HG03442 (cell line): Measurements from ENCODE around the gene KIAA0825.

ENCODE experiments used
- ATAC-seq: cut with Tn5 transposase; IDR thresholded peaks from one replicate; pipeline ENCODE4 v1.9.1; 2021; ENCODE audit warnings: mild to moderate bottlenecking, moderate library complexity; ENCODE audit not compliant: unreplicated experiment

The KIAA0825 gene

GRCh38 chr5:94250985-94251384, 367.4 kb downstream of the KIAA0825 start:
- no peak for ATAC-seq

DNA sequence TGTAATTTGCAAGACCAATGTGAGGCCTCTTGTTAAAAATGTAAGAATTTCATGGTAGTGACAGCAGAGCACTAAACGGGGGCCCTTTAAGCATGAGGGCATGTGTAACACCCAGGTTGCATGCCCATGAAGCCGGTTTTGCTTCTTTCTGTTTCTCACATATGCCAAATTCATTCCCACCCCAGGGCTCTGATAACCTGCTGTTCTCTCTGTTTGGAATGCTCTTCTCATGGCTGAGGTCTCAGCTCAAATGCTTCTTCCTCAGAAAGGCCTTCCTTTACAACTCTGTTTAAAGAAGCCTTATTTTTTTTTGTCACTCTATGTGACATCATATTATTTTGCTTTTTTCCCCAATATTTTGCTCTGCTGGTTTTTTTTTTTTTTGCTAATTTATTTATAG, 369.0 kb downstream of the KIAA0825 start:
- ATAC-seq: no peak

- no peak for ATAC-seq
Measured at GRCh38 chr5:94248175-94248875, 370.1 kb downstream of the KIAA0825 start.

DNA sequence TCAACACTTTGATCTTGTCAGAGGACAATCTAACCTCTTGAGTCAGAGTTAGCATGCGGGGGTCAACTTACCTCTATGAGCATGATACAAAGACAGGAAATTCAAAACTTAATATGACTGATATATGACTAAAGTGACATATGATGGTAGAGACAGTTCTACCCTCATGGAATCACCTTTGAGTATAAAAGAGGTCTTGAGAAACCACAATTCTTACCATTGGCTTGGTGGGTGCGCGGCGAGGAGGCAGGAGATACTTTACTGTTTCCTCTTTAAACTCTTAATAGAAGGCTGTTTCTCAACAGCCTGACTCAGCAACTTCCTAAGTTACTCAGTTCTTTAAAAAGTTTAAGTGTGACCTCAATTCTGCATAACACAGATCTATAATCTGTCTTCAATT, 372.8 kb downstream of the KIAA0825 start:
- ATAC-seq: no peak

DNA sequence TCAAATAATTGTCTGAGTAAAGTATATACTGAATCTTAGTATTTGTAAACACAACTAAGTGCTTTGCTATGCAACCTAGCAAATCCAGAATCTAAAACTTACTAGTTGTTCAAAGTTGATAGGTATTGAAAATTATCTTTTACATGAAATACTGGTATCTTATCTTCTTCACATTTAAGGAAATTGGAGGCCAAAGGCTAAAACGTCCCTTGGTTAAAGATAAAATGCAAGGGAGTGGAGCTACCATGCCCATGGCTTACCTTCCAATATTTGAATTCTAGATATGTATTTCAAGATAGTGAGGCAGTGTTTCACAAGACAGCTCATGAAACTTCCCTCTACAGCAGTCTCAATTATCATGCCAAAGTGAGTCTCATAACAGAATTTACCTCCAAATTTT, 373.5 kb downstream of the KIAA0825 start:
- no peak for ATAC-seq

- no peak for ATAC-seq
Measured at GRCh38 chr5:94243612-94244011, 374.8 kb downstream of the KIAA0825 start.

- no peak for ATAC-seq
Measured at GRCh38 chr5:94240993-94241651, 377.3 kb downstream of the KIAA0825 start.

- ATAC-seq: no peak
Measured at GRCh38 chr5:94240596-94240992, 377.8 kb downstream of the KIAA0825 start.

GRCh38 chr5:94240134-94240533, 378.3 kb downstream of the KIAA0825 start:
- no peak for ATAC-seq

DNA sequence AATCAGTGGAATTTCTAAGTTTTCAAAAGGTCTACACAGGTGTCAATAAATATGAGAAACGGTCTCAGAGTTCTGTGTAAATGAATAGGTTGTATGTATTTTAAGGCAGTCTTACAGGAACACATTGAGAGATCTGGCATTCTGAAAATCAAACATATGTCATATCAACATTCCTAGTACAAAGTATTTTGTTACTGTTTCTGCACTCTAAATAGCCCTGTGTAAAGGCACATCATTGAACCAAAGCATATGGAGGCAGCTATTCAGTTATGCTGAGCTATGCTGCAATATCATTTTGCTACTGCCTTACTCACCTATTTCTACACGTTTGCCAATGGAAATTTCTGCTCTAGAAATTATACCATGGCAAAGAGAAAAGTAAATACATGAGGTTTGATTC, 379.1 kb downstream of the KIAA0825 start:
- no peak for ATAC-seq

- no peak for ATAC-seq
Measured at GRCh38 chr5:94234987-94235386, 383.4 kb downstream of the KIAA0825 start.

- no peak for ATAC-seq
Measured at GRCh38 chr5:94228791-94229190, 389.6 kb downstream of the KIAA0825 start.

DNA sequence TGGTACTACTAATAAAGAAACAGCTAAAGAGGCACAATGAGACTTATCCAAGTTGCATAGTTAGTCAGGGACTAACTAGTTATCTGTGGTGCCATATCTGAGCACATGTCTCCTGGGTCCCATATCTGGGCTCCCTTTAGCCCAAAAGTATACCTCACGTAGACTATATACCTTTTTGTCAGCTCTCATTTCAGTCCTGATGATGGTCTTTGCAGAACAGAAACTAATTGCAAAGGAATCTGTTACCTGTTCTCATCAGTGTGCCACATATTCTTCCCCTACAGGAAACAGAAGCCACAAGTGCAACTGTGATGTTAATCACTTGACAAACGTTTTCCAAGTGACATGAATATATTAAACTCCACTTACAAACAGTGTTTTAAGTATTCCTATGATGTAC, 395.2 kb downstream of the KIAA0825 start:
- no peak for ATAC-seq

- no peak for ATAC-seq
Measured at GRCh38 chr5:94218374-94218773, 400.0 kb downstream of the KIAA0825 start.

- no peak for ATAC-seq
Measured at GRCh38 chr5:94217745-94218144, 400.7 kb downstream of the KIAA0825 start.

DNA sequence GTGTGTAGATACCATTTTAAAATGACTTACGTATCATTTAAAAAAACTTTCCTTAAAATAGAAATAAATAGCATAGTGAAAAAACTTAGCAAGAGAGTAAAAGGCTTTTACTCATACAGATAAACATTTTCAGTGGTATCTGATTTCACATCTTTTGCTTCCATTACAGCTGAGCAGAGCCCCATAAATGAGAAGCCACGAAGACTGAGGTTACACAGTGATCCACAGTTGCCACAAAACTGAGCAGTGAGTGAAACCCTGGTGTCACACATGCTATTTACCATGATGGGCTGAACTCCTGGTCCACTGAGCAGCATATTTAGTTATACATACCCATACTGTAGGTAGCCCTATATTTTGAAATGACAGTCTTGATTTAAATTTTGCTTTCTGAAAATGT, 401.2 kb downstream of the KIAA0825 start:
- no peak for ATAC-seq

GRCh38 chr5:94212476-94212875, 405.9 kb downstream of the KIAA0825 start:
- no peak for ATAC-seq

DNA sequence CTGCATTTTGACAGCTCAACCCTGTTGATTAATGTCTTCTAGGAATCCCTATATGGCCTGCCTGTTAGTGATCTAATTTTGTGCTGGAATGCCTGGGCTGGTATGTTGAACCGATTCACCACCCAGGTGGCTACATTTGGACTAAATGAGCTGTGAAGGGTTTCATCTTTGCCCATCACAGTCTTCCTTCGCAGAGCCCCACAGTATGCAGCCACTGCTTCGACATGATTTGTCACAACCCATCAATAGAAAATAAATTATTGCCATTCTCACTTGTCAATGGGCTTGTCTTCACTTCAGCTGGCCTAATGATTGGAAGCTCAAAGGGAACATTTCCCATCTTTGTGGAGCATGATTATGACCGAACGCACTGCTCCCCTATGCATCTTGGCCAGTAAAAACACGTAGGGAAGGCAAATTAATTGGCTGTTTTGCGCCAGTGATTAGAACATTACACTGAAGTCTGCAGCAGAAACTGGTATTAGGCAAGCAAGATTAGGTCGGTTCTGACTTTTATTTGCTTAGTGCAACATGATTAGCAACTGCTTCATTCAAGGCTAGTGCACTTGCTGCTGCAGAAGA, 408.5 kb downstream of the KIAA0825 start:
- no peak for ATAC-seq

DNA sequence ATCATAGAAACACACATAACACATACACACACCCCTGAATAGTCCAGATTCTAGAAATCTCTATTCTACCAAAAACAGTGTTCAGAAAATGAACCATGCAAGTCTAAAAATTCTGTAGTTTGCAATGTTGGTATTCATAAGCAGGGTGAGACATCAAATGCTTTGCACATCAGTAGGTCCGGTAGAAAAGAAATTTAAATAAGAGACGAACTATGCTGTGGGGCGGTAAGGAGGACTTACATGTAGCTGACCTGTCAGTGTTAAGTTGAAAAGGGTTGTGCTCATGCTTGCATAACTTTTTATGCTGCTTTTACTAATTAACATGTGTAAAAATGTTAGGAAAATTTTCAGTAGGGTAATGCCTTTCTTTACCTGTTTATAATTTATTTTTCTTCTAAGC, 409.1 kb downstream of the KIAA0825 start:
- no peak for ATAC-seq

GRCh38 chr5:94199566-94199965, 418.8 kb downstream of the KIAA0825 start:
- ATAC-seq: no peak

GRCh38 chr5:94197970-94198369, 420.4 kb downstream of the KIAA0825 start:
- ATAC-seq: no peak

GRCh38 chr5:94196953-94197352, 421.5 kb downstream of the KIAA0825 start:
- no peak for ATAC-seq
